Right atrium auricular region (tissue), 2 donors: Measurements from ENCODE around the gene TTLL11. TPM values are rescaled to one million over a fixed set of nuclear protein-coding genes. Genes with fewer than 3 reads are reported as not detected.

Source experiments
- DNase-seq: peaks from one replicate; pipeline ENCODE4 v3.0.0-alpha.2; 2019; ENCODE audit warnings: low spot score
- H3K27ac ChIP-seq, 2 donors: fragments of 200-600 bp; sonication (generic); 1 replicate in 1 of 2; 2 replicates in 1 of 2; pipeline ENCODE4 v1.5.1; 2016 to 2019
- H3K27me3 ChIP-seq, 2 donors: fragments of 200-600 bp; sonication (generic); one replicate each; pipeline versions ENCODE4 v1.5.1 to v1.6.0; 2017 to 2019
- H3K36me3 ChIP-seq: fragments of 200-600 bp; sonication (generic); one replicate; pipeline ENCODE4 v1.5.1; 2016
- H3K4me1 ChIP-seq, 2 donors: fragments of 200-600 bp; sonication (generic); one replicate each; pipeline versions ENCODE4 v1.5.1 to v1.6.0; 2017 to 2019
- H3K4me3 ChIP-seq, 2 donors: fragments of 200-600 bp; sonication (generic); 1 replicate in 1 of 2; 2 replicates in 1 of 2; pipeline ENCODE4 v1.5.1; 2017 to 2019; ENCODE audit warnings: mild to moderate bottlenecking in 1 of 2, moderate library complexity in 1 of 2
- H3K9me3 ChIP-seq, 2 donors: fragments of 200-600 bp; sonication (generic); one replicate each; pipeline ENCODE4 v1.5.1; 2019
- CTCF ChIP-seq, 2 donors: fragments of 200-600 bp; sonication (generic); IDR thresholded peaks; one replicate each; pipeline ENCODE4 v1.5.1; 2019; ENCODE audit warnings: antibody characterized with exemption in 2 of 2
- total RNA-seq, 2 donors: library from RNA; depleted of rRNA; stranded (reverse); fragments of >200 nt; gene quantifications; one replicate each; pipeline ENCODE4 v1.1.0, GENCODE V29; 2016

Gene TTLL11
- total RNA-seq, 2 donors from 2014 or later: 5.9 to 7.8 TPM

DNA sequence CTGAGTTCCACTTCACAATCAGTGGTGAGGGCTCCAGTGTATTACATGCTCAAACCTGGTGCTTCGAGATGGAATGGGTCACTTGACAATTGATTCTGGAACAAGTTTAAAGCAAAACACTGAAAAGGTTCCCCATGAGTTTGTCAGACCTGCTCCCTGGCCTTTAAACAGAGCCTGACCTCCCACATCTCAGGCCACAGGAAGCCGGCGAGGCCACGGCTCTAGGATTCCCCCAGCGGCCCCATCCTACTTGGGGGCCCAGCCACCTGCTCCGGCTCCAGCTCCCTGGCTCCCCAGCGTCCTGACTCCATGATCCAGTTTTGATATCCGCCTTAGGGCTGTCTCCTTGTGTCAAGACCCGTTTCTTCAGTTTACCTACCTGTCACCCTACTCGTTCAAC lies 62.0 kb downstream of the TTLL11 start:
- Histone ChIP-seq H3K36me3 (no peaks in the 10 kb centered on the region), H3K4me1 (no peaks in the 10 kb centered on the region), H3K4me3 (no peak overlapping the region), H3K27ac (no peak overlapping the region), H3K9me3 (no peaks in the 10 kb centered on the region), H3K27me3 (no peaks in the 10 kb centered on the region)
- TF ChIP-seq CTCF (IDR thresholded peaks at IDR 0.05): no peak
- no peak for DNase-seq

GRCh38 chr9:122030357-122030756 lies 62.8 kb downstream of the TTLL11 start:
- no peak for TF ChIP-seq CTCF (IDR thresholded peaks at IDR 0.05)
- Histone ChIP-seq H3K27ac (no peak overlapping the region), H3K9me3 (no peaks in the 10 kb centered on the region), H3K36me3 (no peaks in the 10 kb centered on the region), H3K4me1 (no peaks in the 10 kb centered on the region), H3K4me3 (no peak overlapping the region), H3K27me3 (no peaks in the 10 kb centered on the region)
- DNase-seq: no peak

GRCh38 chr9:122029898-122030297 lies 63.2 kb downstream of the TTLL11 start:
- Histone ChIP-seq H3K36me3 (no peaks in the 10 kb centered on the region), H3K27ac (no peak overlapping the region), H3K4me3 (no peak overlapping the region), H3K9me3 (no peaks in the 10 kb centered on the region), H3K27me3 (no peaks in the 10 kb centered on the region), H3K4me1 (no peaks in the 10 kb centered on the region)
- DNase-seq: no peak
- no peak for TF ChIP-seq CTCF (IDR thresholded peaks at IDR 0.05)

DNA sequence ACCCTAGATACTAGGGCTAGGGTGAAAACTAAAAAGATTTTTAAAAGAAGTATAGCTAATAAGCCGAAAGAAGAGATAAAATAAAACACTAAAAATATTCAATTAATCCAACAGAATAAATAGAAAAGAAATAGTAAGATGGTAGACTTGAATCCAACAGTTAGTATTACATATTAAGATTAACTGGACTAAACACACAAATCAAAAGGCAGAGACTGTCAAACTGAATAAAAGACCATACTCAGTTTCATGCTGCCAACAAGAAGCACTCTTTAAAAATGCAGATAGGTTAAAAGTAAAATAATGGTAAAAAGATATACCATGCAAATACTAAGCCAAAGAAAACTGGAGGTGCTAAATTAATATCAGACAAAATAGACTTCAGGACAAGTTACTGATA lies 65.0 kb downstream of the TTLL11 start:
- Histone ChIP-seq H3K36me3 (no peaks in the 10 kb centered on the region), H3K9me3 (peaks cover 0 to 10% of the 10 kb centered on the region in 2 donors), H3K4me3 (no peak overlapping the region), H3K4me1 (no peaks in the 10 kb centered on the region), H3K27ac (no peak overlapping the region), H3K27me3 (no peaks in the 10 kb centered on the region)
- DNase-seq: no peak
- no peak for TF ChIP-seq CTCF (IDR thresholded peaks at IDR 0.05)

GRCh38 chr9:122020398-122020797 lies 72.7 kb downstream of the TTLL11 start:
- Histone ChIP-seq H3K27ac (no peak overlapping the region), H3K27me3 (no peaks in the 10 kb centered on the region)
- no peak for TF ChIP-seq CTCF (IDR thresholded peaks at IDR 0.05)

DNA sequence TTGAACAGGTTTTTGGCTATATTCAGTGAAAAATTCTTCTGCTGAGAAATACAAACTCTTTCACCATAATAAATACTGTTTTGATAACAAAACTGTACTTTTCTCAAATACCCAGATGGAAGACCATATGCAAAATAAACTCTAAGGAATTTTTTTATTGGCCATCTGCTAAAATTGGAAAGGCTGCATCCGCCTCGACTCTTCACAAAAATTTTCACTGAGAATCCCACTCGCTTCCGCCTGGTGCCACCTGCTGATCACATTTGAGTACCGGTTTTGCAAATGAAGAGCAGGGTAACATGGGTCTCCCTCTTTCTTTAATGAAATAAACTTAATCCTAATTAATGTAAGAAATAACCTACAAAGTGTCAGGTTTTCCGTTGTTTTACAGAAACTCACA lies 76.4 kb downstream of the TTLL11 start:
- no peak overlapping the region for H3K4me3 ChIP-seq
- H3K36me3 ChIP-seq: no peaks in the 10 kb centered on the region
- H3K4me1 ChIP-seq: peaks cover 0 to 13% of the 10 kb centered on the region in 2 donors
- no peak overlapping the region for H3K27ac ChIP-seq
- peak in 1 of 2 donors; percentile 55 for TF ChIP-seq CTCF (IDR thresholded peaks at IDR 0.05)
- no peak for DNase-seq
- no peaks in the 10 kb centered on the region for H3K9me3 ChIP-seq
- no peaks in the 10 kb centered on the region for H3K27me3 ChIP-seq

More at GRCh38 chr9:122020398-122020797, 72.7 kb downstream of the TTLL11 start:
- DNase-seq: no peak
- Histone ChIP-seq H3K4me3 (no peak overlapping the region), H3K4me1 (peaks cover 0 to 5% of the 10 kb centered on the region in 2 donors), H3K9me3 (peaks cover 0 to 10% of the 10 kb centered on the region in 2 donors), H3K36me3 (no peaks in the 10 kb centered on the region)
